BLaER1 treated with 17β-estradiol and CSF1 and Interleukin-3, amounts not matched to agents 10 nM and 100 nM (cell line): ENCODE data around the gene EPDR1.

Source experiments
- H3K27ac ChIP-seq, 11 experiments: shearing (Covaris generic); formaldehyde crosslinking; 2 replicates each; pipeline ENCODE4 v1.8.1; 2022
- H3K27me3 ChIP-seq, 11 experiments: shearing (Covaris generic); formaldehyde crosslinking; 2 replicates each; pipeline ENCODE4 v1.8.1; 2022
- H3K36me3 ChIP-seq, 11 experiments: shearing (Covaris generic); formaldehyde crosslinking; 2 replicates each; pipeline ENCODE4 v1.8.1; 2022
- H3K4me1 ChIP-seq, 10 experiments: shearing (Covaris generic); formaldehyde crosslinking; 2 replicates each; pipeline ENCODE4 v1.8.1; 2022
- H3K4me2 ChIP-seq, 11 experiments: shearing (Covaris generic); formaldehyde crosslinking; 2 replicates each; pipeline ENCODE4 v1.8.1; 2022
- H3K4me3 ChIP-seq, 10 experiments: shearing (Covaris generic); formaldehyde crosslinking; 2 replicates each; pipeline ENCODE4 v1.8.1; 2022
- H3K9ac ChIP-seq, 11 experiments: shearing (Covaris generic); formaldehyde crosslinking; 2 replicates each; pipeline ENCODE4 v1.8.1; 2022
- H3K9me3 ChIP-seq, 11 experiments: shearing (Covaris generic); formaldehyde crosslinking; replicated peaks in 1 of 11; 2 replicates each; pipeline ENCODE4 v1.8.1; 2022
- H4K20me1 ChIP-seq, 11 experiments: shearing (Covaris generic); formaldehyde crosslinking; 2 replicates each; pipeline ENCODE4 v1.8.1; 2022
- Cebpa-rat ChIP-seq, 11 experiments: shearing (Covaris generic); IDR thresholded peaks; 2 replicates each; pipeline ENCODE4 v1.8.1; 2022

Gene EPDR1

GRCh38 chr7:37920305-37920848 lies at the start of gene EPDR1:
TSS of gene EPDR1 (plus strand) at chr7:37920640. CDS start at chr7:37920940, 300 bp downstream.
- Histone ChIP-seq H3K9ac (peak within 1 kb of the TSS; percentile 81 to 94 (median 89)), H3K4me1 (peaks cover 30 to 42% (median 38%) of the 10 kb centered on the region in 10 experiments), H3K27ac (peak within 1 kb of the TSS; percentile 49 to 93 (median 90)), H4K20me1 (peaks cover 0 to 29% (median 13%) of the 10 kb centered on the region in 11 experiments; a peak in 13 of 22 replicates), H3K9me3 (peaks cover 9 to 26% (median 23%) of the 10 kb centered on the region in 11 experiments), H3K36me3 (peaks cover 7 to 32% (median 27%) of the 10 kb centered on the region in 11 experiments; a peak in 21 of 22 replicates), H3K4me3 (peak within 1 kb of the TSS; percentile 76 to 93 (median 90)), H3K4me2 (peak within 1 kb of the TSS; percentile 81 to 96 (median 89)), H3K27me3 (peaks cover 21 to 33% (median 28%) of the 10 kb centered on the region in 11 experiments)
- TF ChIP-seq Cebpa-rat (IDR thresholded peaks at IDR 0.05): no peak

- Histone ChIP-seq H4K20me1 (no peaks in the 10 kb centered on the region), H3K4me2 (no peak overlapping the region), H3K4me1 (peaks cover 0 to 3% (median 0%) of the 10 kb centered on the region in 10 experiments; a peak in 1 of 20 replicates), H3K9ac (no peak overlapping the region), H3K4me3 (no peak overlapping the region), H3K27ac (no peak overlapping the region), H3K36me3 (no peaks in the 10 kb centered on the region), H3K9me3 (peaks cover 0 to 23% (median 11%) of the 10 kb centered on the region in 11 experiments; a peak in 13 of 22 replicates), H3K27me3 (no peaks in the 10 kb centered on the region)
- no peak for TF ChIP-seq Cebpa-rat (IDR thresholded peaks at IDR 0.05)
Measured at GRCh38 chr7:37882086-37882485, 38.4 kb upstream of the EPDR1 start.

GRCh38 chr7:37893359-37893758 lies 27.1 kb upstream of the EPDR1 start:
- H3K9ac ChIP-seq: no peak overlapping the region
- no peak overlapping the region for H3K27ac ChIP-seq
- H3K36me3 ChIP-seq: no peaks in the 10 kb centered on the region
- no peaks in the 10 kb centered on the region for H3K27me3 ChIP-seq
- no peak overlapping the region for H3K4me2 ChIP-seq
- no peaks in the 10 kb centered on the region for H3K4me1 ChIP-seq
- no peak for TF ChIP-seq Cebpa-rat (IDR thresholded peaks at IDR 0.05)
- H3K9me3 ChIP-seq: no peaks in the 10 kb centered on the region
- H3K4me3 ChIP-seq: no peak overlapping the region
- H4K20me1 ChIP-seq: no peaks in the 10 kb centered on the region

GRCh38 chr7:37894671-37895070 lies 25.8 kb upstream of the EPDR1 start:
- H3K36me3 ChIP-seq: no peaks in the 10 kb centered on the region
- H4K20me1 ChIP-seq: no peaks in the 10 kb centered on the region
- H3K4me1 ChIP-seq: no peaks in the 10 kb centered on the region
- no peak for TF ChIP-seq Cebpa-rat (IDR thresholded peaks at IDR 0.05)
- no peaks in the 10 kb centered on the region for H3K9me3 ChIP-seq
- no peak overlapping the region for H3K9ac ChIP-seq
- H3K4me3 ChIP-seq: no peak overlapping the region
- no peaks in the 10 kb centered on the region for H3K27me3 ChIP-seq
- no peak overlapping the region for H3K27ac ChIP-seq
- H3K4me2 ChIP-seq: no peak overlapping the region

GRCh38 chr7:37899712-37900247 lies 20.7 kb upstream of the EPDR1 start:
- no peaks in the 10 kb centered on the region for H3K36me3 ChIP-seq
- no peak for TF ChIP-seq Cebpa-rat (IDR thresholded peaks at IDR 0.05)
- no peak overlapping the region for H3K4me2 ChIP-seq
- H3K9me3 ChIP-seq: no peaks in the 10 kb centered on the region
- no peaks in the 10 kb centered on the region for H4K20me1 ChIP-seq
- H3K27me3 ChIP-seq: no peaks in the 10 kb centered on the region
- no peaks in the 10 kb centered on the region for H3K4me1 ChIP-seq
- no peak overlapping the region for H3K9ac ChIP-seq
- no peak overlapping the region for H3K27ac ChIP-seq
- no peak overlapping the region for H3K4me3 ChIP-seq

- no peaks in the 10 kb centered on the region for H3K27me3 ChIP-seq
- H4K20me1 ChIP-seq: no peaks in the 10 kb centered on the region
- no peak overlapping the region for H3K4me2 ChIP-seq
- H3K9ac ChIP-seq: no peak overlapping the region
- no peaks in the 10 kb centered on the region for H3K4me1 ChIP-seq
- H3K36me3 ChIP-seq: no peaks in the 10 kb centered on the region
- H3K27ac ChIP-seq: peak overlapping the region in 2 of 11 experiments; percentile 16 to 32; a peak in 1 of 22 replicates
- H3K9me3 ChIP-seq: no peaks in the 10 kb centered on the region
- TF ChIP-seq Cebpa-rat (IDR thresholded peaks at IDR 0.05): no peak
- H3K4me3 ChIP-seq: no peak overlapping the region
Measured at GRCh38 chr7:37901236-37901827, 19.1 kb upstream of the EPDR1 start.

- Histone ChIP-seq H3K4me3 (no peak overlapping the region), H3K4me1 (no peaks in the 10 kb centered on the region), H4K20me1 (no peaks in the 10 kb centered on the region), H3K27me3 (no peaks in the 10 kb centered on the region), H3K36me3 (no peaks in the 10 kb centered on the region), H3K27ac (peak overlapping the region in 2 of 11 experiments; percentile 16 to 32; a peak in 1 of 22 replicates), H3K9me3 (no peaks in the 10 kb centered on the region), H3K4me2 (no peak overlapping the region), H3K9ac (no peak overlapping the region)
- TF ChIP-seq Cebpa-rat (IDR thresholded peaks at IDR 0.05): no peak
Measured at GRCh38 chr7:37901890-37902524, 18.4 kb upstream of the EPDR1 start.

- Histone ChIP-seq H3K27me3 (no peaks in the 10 kb centered on the region), H3K4me1 (no peaks in the 10 kb centered on the region), H3K27ac (no peak overlapping the region), H3K9me3 (no peaks in the 10 kb centered on the region), H3K9ac (no peak overlapping the region), H3K4me2 (no peak overlapping the region), H3K36me3 (no peaks in the 10 kb centered on the region), H4K20me1 (no peaks in the 10 kb centered on the region), H3K4me3 (no peak overlapping the region)
- TF ChIP-seq Cebpa-rat (IDR thresholded peaks at IDR 0.05): no peak
Measured at GRCh38 chr7:37908221-37908788, 12.1 kb upstream of the EPDR1 start.

- TF ChIP-seq Cebpa-rat (IDR thresholded peaks at IDR 0.05): no peak
- Histone ChIP-seq H3K9me3 (no peaks in the 10 kb centered on the region), H4K20me1 (peaks cover 0 to 12% (median 0%) of the 10 kb centered on the region in 11 experiments; a peak in 3 of 22 replicates), H3K4me1 (peaks cover 15 to 31% (median 21%) of the 10 kb centered on the region in 10 experiments; a peak in 19 of 20 replicates), H3K9ac (no peak overlapping the region), H3K4me3 (no peak overlapping the region), H3K27me3 (peaks cover 16 to 32% (median 26%) of the 10 kb centered on the region in 11 experiments), H3K27ac (no peak overlapping the region), H3K4me2 (no peak overlapping the region), H3K36me3 (no peaks in the 10 kb centered on the region)
Measured at GRCh38 chr7:37912756-37913155, 7.7 kb upstream of the EPDR1 start.
